WI38 (cell line): ENCODE measurements around the gene FAM234A.

Source experiments
- H3K4me3 ChIP-seq: 2 replicates; pipeline ENCODE4 v1.5.1; 2011; ENCODE audit warnings: low read depth, mild to moderate bottlenecking, control low read depth, low read length
- CTCF ChIP-seq: IDR thresholded peaks from 2 replicates; pipeline ENCODE4 v1.5.1; 2012; ENCODE audit warnings: low read depth, mild to moderate bottlenecking, control low read depth, low read length

The FAM234A gene

DNA sequence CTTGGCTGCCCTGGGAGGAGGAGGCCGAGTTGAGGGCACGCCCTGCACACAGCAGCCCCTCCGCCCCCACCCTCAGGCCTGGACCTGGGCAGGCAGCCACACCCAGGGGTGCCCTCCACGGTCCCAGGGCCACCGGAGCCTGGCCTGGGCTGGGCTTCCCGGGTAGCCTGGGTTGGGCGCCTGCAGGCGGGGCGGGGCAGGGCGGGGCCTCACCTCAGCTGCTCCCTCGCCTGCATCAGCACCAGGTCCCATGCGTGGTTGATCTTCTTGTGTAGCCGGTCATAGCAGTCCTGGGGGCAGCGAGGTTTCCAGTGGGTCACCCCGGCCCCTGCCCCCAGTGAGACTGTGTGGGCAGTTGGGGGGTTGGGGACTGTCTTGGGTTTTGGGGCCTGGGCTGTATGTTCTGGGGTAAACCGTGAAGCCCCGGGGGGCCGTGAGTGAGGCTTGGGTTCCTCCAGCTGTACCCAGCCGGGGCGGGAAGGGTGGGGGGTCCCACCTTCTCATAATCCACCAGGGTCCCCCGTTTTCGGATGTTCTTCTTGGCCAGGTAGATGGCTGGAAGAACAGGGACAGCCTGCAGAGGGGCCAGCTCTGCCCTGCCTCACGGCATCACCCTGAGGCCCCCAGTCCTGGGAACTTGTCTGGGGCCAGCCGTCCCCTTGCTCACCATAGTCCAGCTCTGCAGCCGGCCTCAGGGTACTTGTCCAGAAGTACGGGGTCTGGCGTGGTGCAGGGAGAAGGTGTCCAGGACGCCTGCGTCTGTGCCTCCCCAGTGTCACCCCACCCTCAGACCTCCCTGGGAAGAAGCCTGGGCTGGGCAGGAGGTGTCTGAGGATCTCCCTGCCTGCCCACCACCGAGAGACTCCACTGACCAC is 39.2 kb downstream of the FAM234A start:
- no peak overlapping the region for H3K4me3 ChIP-seq
- no peak for TF ChIP-seq CTCF

GRCh38 chr16:275041-275641 is 40.5 kb downstream of the FAM234A start:
- TF ChIP-seq CTCF: no peak
- H3K4me3 ChIP-seq: no peak overlapping the region

- H3K4me3 ChIP-seq: no peak within 1 kb of the TSS
- no peak for TF ChIP-seq CTCF
Measured at GRCh38 chr16:275786-276232, 41.2 kb downstream of the FAM234A start, which contains the start of gene RGS11. TSS of gene RGS11 (minus strand) at chr16:275944. CDS start at chr16:275911, 33 bp downstream.

- TF ChIP-seq CTCF: no peak
- H3K4me3 ChIP-seq: no peak overlapping the region
Measured at GRCh38 chr16:276426-277077, 41.9 kb downstream of the FAM234A start.

DNA sequence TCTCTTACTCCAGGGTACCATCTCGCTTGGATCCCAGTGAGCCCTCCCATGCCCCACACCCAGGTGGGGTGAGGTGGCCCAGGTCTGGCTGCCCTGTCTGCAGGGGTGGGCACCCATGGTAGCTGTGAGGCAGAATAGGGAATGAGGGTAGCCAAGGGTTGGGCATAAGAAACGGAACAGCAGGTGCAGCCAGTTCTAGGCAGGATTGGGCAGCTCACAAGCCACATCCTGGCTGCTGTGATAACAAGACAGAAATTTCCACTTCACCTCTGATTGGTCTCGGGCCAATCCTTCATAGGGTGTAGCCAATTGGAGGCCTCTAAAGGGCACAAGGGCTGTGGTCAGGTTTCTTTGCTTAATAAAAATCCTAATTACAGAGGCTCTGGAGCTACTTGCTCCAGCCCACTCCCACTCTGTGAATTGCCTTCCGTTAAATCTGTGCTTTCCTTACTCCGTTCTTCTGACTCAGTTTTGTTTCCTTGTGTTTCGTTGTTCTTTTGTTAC is 44.3 kb downstream of the FAM234A start:
- no peak overlapping the region for H3K4me3 ChIP-seq
- TF ChIP-seq CTCF: no peak

GRCh38 chr16:279531-279930 is 44.9 kb downstream of the FAM234A start:
- TF ChIP-seq CTCF: no peak
- no peak overlapping the region for H3K4me3 ChIP-seq
